HepG2 (cell line): ENCODE measurements around the gene MAN1A2.

ENCODE experiments used
- CTCF ChIP-seq: sonication (generic); formaldehyde crosslinking; IDR thresholded peaks from 2 replicates; pipeline ENCODE4 v1.5.0; 2020; ENCODE audit warnings: mild to moderate bottlenecking, missing genetic modification reagents, moderate library complexity
- FOXJ3 ChIP-seq: sonication (generic); formaldehyde crosslinking; IDR thresholded peaks from 2 replicates; pipeline ENCODE4 v1.4.0; 2020; ENCODE audit warnings: missing genetic modification reagents, mild to moderate bottlenecking, borderline replicate concordance
- HNRNPH1 ChIP-seq: fragments of 200-400 bp; formaldehyde crosslinking; optimal IDR thresholded peaks from 2 replicates; pipeline ENCODE3; 2017; ENCODE audit warnings: mild to moderate bottlenecking, low read depth, low read length
- HNRNPLL ChIP-seq: fragments of 200-400 bp; formaldehyde crosslinking; IDR thresholded peaks from 2 replicates; pipeline ENCODE4 v1.6.1; 2017; ENCODE audit warnings: mild to moderate bottlenecking, low read depth, low read length; ENCODE audit not compliant: poor library complexity, severe bottlenecking
- RAD51 ChIP-seq: fragments of 450-650 bp; IDR thresholded peaks from 2 replicates; pipeline ENCODE4 v1.6.1; 2016; ENCODE audit warnings: borderline replicate concordance
- SUZ12 ChIP-seq: fragments of 150-350 bp; IDR thresholded peaks from 2 replicates; pipeline ENCODE4 v1.6.1; 2014; ENCODE audit warnings: low read depth, low read length
- TGIF2 ChIP-seq: IDR thresholded peaks from 2 replicates; pipeline ENCODE4 v1.6.1; 2016; ENCODE audit warnings: control low read depth, missing compliant biosample characterization
- ZFP36L2 ChIP-seq: sonication (generic); formaldehyde crosslinking; IDR thresholded peaks from 2 replicates; pipeline ENCODE4 v1.4.0; 2020; ENCODE audit warnings: missing genetic modification reagents
- ZNF354B ChIP-seq: sonication (generic); formaldehyde crosslinking; IDR thresholded peaks from 2 replicates; pipeline ENCODE4 v1.8.0; 2022; ENCODE audit warnings: mild to moderate bottlenecking, missing genetic modification reagents
- ZNF446 ChIP-seq: sonication (generic); formaldehyde crosslinking; IDR thresholded peaks from 2 replicates; pipeline ENCODE4 v1.5.0; 2020; ENCODE audit warnings: mild to moderate bottlenecking, missing genetic modification reagents
- ZNF724P ChIP-seq: sonication (generic); formaldehyde crosslinking; IDR thresholded peaks from 2 replicates; pipeline ENCODE4 v1.8.0; 2022; ENCODE audit warnings: missing genetic modification reagents, borderline replicate concordance

- no peak for TF ChIP-seq FOXJ3 (CRISPR knock-in tag)
- no peak for TF ChIP-seq HNRNPLL
- TF ChIP-seq ZNF354B (CRISPR knock-in tag), result no peak
- TF ChIP-seq ZNF446 (CRISPR knock-in tag), result no peak
- TF ChIP-seq RAD51, result no peak
- no peak for TF ChIP-seq CTCF
- no peak for TF ChIP-seq TGIF2 (CRISPR knock-in tag)
- TF ChIP-seq HNRNPH1, result no peak
- no peak for TF ChIP-seq SUZ12
- TF ChIP-seq ZFP36L2 (CRISPR knock-in tag), result no peak
- TF ChIP-seq ZNF724P, result no peak
Measured at GRCh38 chr1:117531222-117531621, 164.0 kb downstream of the MAN1A2 start.
